ELF-1 (cell line): Measurements from ENCODE around the gene KLHDC3.
A peak's percentile ranks its signal among the peaks of the same experiment; 100 is the strongest.
"Not testable (repeated sequence)": the region's sequence is repeated elsewhere in the genome, so short reads cannot be mapped to it uniquely, and the experiment has no call there.

ENCODE experiments used
- DNase-seq: peaks from one replicate; pipeline ENCODE4 v3.0.0-alpha.2; 2016; ENCODE audit warnings: low read depth, low spot score

Gene KLHDC3

GRCh38 chr6:42988486-42989020 is 25.5 kb upstream of the KLHDC3 start:
- DNase-seq: no peak

- DNase-seq: no peak
Observed at GRCh38 chr6:42989923-42990322, 24.1 kb upstream of the KLHDC3 start.

- DNase-seq: no peak
Observed at GRCh38 chr6:42993445-42993844, 20.6 kb upstream of the KLHDC3 start.

GRCh38 chr6:42996513-42996912 is 17.5 kb upstream of the KLHDC3 start:
- DNase-seq: no peak

GRCh38 chr6:42998205-42998604 is 15.8 kb upstream of the KLHDC3 start:
- DNase-seq: not testable (repeated sequence)

- no peak for DNase-seq
Observed at GRCh38 chr6:43001843-43002242, 12.2 kb upstream of the KLHDC3 start.

GRCh38 chr6:43005844-43006243 is 8.2 kb upstream of the KLHDC3 start:
- DNase-seq: no peak

GRCh38 chr6:43006251-43006650 is 7.8 kb upstream of the KLHDC3 start:
- DNase-seq: no peak

GRCh38 chr6:43007126-43007525 is 6.9 kb upstream of the KLHDC3 start:
- no peak for DNase-seq

- peak; percentile 52 for DNase-seq
Observed at GRCh38 chr6:43009124-43009523, 4.9 kb upstream of the KLHDC3 start.

GRCh38 chr6:43011207-43011606 is 2.8 kb upstream of the KLHDC3 start:
- DNase-seq: no peak

GRCh38 chr6:43012364-43012763 is 1.7 kb upstream of the KLHDC3 start:
- DNase-seq: no peak

GRCh38 chr6:43013097-43013842 is 779 bp upstream of the KLHDC3 start:
- DNase-seq: peak; percentile 24

GRCh38 chr6:43014434-43014909 is 423 bp downstream of the KLHDC3 start:
- DNase-seq: no peak

- no peak for DNase-seq
Observed at GRCh38 chr6:43016176-43016942, 2.3 kb downstream of the KLHDC3 start.

GRCh38 chr6:43016943-43017334 is 2.9 kb downstream of the KLHDC3 start:
- no peak for DNase-seq

- DNase-seq: no peak
Observed at GRCh38 chr6:43019152-43019551, 5.1 kb downstream of the KLHDC3 start.

GRCh38 chr6:43020052-43020705 is 6.1 kb downstream of the KLHDC3 start:
- DNase-seq: no peak

- peak; percentile 68 for DNase-seq
Observed at GRCh38 chr6:43020847-43021246, 6.8 kb downstream of the KLHDC3 start.

- peak; percentile 78 for DNase-seq
Observed at GRCh38 chr6:43021270-43022047, 7.4 kb downstream of the KLHDC3 start, which contains the start of gene RRP36. RRP36 (plus strand) TSS chr6:43021623; CDS start chr6:43021655, 32 bp downstream.

GRCh38 chr6:43024436-43024835 is 10.4 kb downstream of the KLHDC3 start:
- DNase-seq: no peak
